Mesenchymal stem cell (in vitro differentiated cells and primary cell): ENCODE measurements around the gene C20orf204.

Experiments used
- DNase-seq: peaks from one replicate; pipeline ENCODE4 v3.0.0-alpha.2; 2013
- H2AFZ ChIP-seq: one replicate; pipeline ENCODE4 v1.6.1; 2013; ENCODE audit warnings: low read depth, mild to moderate bottlenecking, control low read depth, inconsistent platforms, low read length, moderate library complexity
- H2AK5ac ChIP-seq: 2 replicates; pipeline ENCODE4 v1.6.1; 2013; ENCODE audit warnings: low read length, moderate library complexity, mild to moderate bottlenecking, inconsistent platforms; ENCODE audit not compliant: severe bottlenecking
- H2BK120ac ChIP-seq: one replicate; pipeline ENCODE4 v1.6.1; 2013; ENCODE audit warnings: low read depth, mild to moderate bottlenecking, inconsistent platforms, low read length, moderate library complexity
- H2BK12ac ChIP-seq, 2 experiments: one replicate each; pipeline ENCODE4 v1.6.1; 2013; ENCODE audit warnings: inconsistent platforms in 2 of 2, low read length in 2 of 2, mild to moderate bottlenecking in 2 of 2, moderate library complexity in 2 of 2, control low read depth in 1 of 2
- H2BK15ac ChIP-seq: one replicate; pipeline ENCODE4 v1.6.1; 2013; ENCODE audit warnings: mild to moderate bottlenecking, low read depth, inconsistent platforms; ENCODE audit not compliant: poor library complexity, severe bottlenecking
- H2BK5ac ChIP-seq: 2 replicates; pipeline ENCODE4 v1.6.1; 2013; ENCODE audit warnings: low read depth, mild to moderate bottlenecking, low read length, control low read depth, inconsistent platforms; ENCODE audit not compliant: poor library complexity, severe bottlenecking
- H3K14ac ChIP-seq, 2 experiments: one replicate each; pipeline ENCODE4 v1.6.1; 2013; ENCODE audit warnings: inconsistent platforms in 2 of 2, low read length in 2 of 2, control low read depth in 1 of 2, mild to moderate bottlenecking in 1 of 2, moderate library complexity in 1 of 2
- H3K18ac ChIP-seq, 2 experiments: one replicate each; pipeline ENCODE4 v1.6.1; 2013; ENCODE audit warnings: inconsistent platforms in 2 of 2, low read length in 2 of 2, control low read depth in 1 of 2, low read depth in 1 of 2, mild to moderate bottlenecking in 1 of 2
- H3K23ac ChIP-seq, 2 experiments: one replicate each; pipeline ENCODE4 v1.6.1; 2013; ENCODE audit warnings: inconsistent platforms in 2 of 2, low read length in 2 of 2, mild to moderate bottlenecking in 2 of 2, moderate library complexity in 2 of 2, control low read depth in 1 of 2
- H3K27ac ChIP-seq: 2 replicates; pipeline ENCODE4 v1.5.1; 2013; ENCODE audit warnings: mild to moderate bottlenecking, moderate library complexity, low read length, control low read depth, inconsistent platforms; ENCODE audit not compliant: poor library complexity, severe bottlenecking
- H3K27me3 ChIP-seq, 2 experiments: 2 replicates each; pipeline versions ENCODE4 v1.6.1 to v1.7.0; 2013; ENCODE audit warnings: low read length in 2 of 2, mild to moderate bottlenecking in 2 of 2, moderate library complexity in 2 of 2, control low read depth in 1 of 2, inconsistent platforms in 1 of 2; ENCODE audit not compliant: control insufficient read depth in 1 of 2, insufficient read depth in 1 of 2
- H3K36me3 ChIP-seq, 2 experiments: 2 replicates each; pipeline versions ENCODE4 v1.6.1 to v1.7.0; 2013; ENCODE audit warnings: low read length in 2 of 2, control low read depth in 1 of 2, inconsistent platforms in 1 of 2, low read depth in 1 of 2, mild to moderate bottlenecking in 1 of 2; ENCODE audit not compliant: insufficient read depth in 2 of 2, control insufficient read depth in 1 of 2
- H3K4ac ChIP-seq, 2 experiments: one replicate each; pipeline ENCODE4 v1.6.1; 2013; ENCODE audit warnings: inconsistent platforms in 2 of 2, low read length in 2 of 2, mild to moderate bottlenecking in 2 of 2, moderate library complexity in 2 of 2, control low read depth in 1 of 2, low read depth in 1 of 2
- H3K4me1 ChIP-seq: 2 replicates; pipeline ENCODE4 v1.6.1; 2013; ENCODE audit warnings: low read depth, low read length, control low read depth; ENCODE audit not compliant: control insufficient read depth, insufficient read depth
- H3K4me2 ChIP-seq: 2 replicates; pipeline ENCODE4 v1.6.1; 2013; ENCODE audit warnings: low read length, mild to moderate bottlenecking, inconsistent platforms; ENCODE audit not compliant: poor library complexity, severe bottlenecking
- H3K4me3 ChIP-seq, 2 experiments: 2 replicates each; pipeline versions ENCODE4 v1.5.1 to v1.7.0; 2013; ENCODE audit warnings: low read length in 2 of 2, mild to moderate bottlenecking in 2 of 2, control low read depth in 1 of 2, low read depth in 1 of 2; ENCODE audit not compliant: insufficient read depth in 1 of 2
- H3K79me1 ChIP-seq: replicated peaks from 2 replicates; pipeline ENCODE4 v1.6.1; 2013; ENCODE audit warnings: mild to moderate bottlenecking, control low read depth, low read length, inconsistent platforms; ENCODE audit not compliant: poor library complexity, severe bottlenecking
- H3K9ac ChIP-seq: 2 replicates; pipeline ENCODE4 v1.7.0; 2013; ENCODE audit warnings: mild to moderate bottlenecking, low read length, moderate library complexity
- H3K9me3 ChIP-seq: 2 replicates; pipeline ENCODE4 v1.7.0; 2013; ENCODE audit warnings: mild to moderate bottlenecking, low read length; ENCODE audit not compliant: control insufficient read depth
- H4K8ac ChIP-seq: one replicate; pipeline ENCODE4 v1.6.1; 2013; ENCODE audit warnings: inconsistent platforms, mild to moderate bottlenecking, low read length, moderate library complexity
- H4K91ac ChIP-seq: one replicate; pipeline ENCODE4 v1.6.1; 2013; ENCODE audit warnings: mild to moderate bottlenecking, low read length, inconsistent platforms
- WGBS: methylation state at CpG from one replicate; pipeline ENCODE4 v1.1.7; 2013; ENCODE audit warnings: mixed read lengths; 5-methylcytosine and 5-hydroxymethylcytosine counted together

Gene C20orf204

DNA sequence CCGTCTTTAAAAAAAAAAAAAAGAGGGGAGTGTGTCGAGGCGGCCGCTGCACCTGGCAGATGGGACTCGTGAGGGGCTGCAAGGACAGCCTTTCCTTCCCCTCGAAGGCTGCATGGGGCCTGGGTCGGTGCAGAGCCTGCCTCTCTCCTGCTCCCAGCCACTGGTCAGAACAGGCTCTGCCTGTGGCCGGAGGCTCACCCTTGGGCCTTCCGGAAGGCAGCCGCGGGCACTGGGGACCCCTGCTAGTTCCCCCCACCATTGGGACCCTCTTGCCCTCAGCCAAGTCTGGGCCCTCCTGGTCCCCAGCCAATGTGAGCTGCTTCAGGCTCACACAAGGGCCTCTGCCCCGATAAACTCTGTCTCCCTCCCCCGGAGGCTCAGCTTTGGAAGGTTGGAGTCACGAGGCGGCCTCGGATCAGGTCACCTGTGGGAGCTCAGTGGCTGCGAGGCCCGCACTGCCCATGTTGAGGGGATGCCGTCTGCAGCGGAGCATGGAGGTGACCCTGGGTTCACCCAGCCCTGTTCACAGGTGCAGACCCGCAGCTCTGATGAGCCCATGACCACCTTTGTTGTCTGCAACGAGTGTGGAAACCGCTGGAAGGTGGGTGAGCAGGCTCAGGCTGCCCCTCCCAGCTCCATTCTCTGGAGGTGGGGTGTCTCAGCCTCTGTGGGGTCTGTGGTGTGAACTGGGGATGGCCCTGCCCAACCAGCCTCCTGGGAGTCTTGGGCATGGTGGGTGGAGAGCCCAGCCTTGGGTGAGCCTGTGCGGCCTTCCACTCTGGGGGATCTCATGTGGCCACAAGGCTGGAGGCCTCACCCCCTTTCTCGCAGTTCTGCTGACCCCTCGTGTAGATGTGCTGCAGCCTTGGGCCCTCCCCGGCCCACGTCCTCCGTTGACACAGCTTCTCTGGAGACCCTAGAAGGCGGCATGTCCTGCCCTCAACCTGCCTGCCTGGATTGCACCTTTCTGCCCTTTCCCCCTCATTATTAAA lies 35.7 kb downstream of the C20orf204 start:
- Histone ChIP-seq H3K14ac (no peak overlapping the region), H3K9ac (no peak overlapping the region), H3K9me3 (no peaks in the 10 kb centered on the region), H4K91ac (no peak overlapping the region), H3K36me3 (peaks cover 17 to 83% of the 10 kb centered on the region in 2 experiments), H3K4ac (no peak overlapping the region), H3K27ac (no peak overlapping the region), H3K79me1 (peaks cover under 1% of the 10 kb centered on the region), H2BK15ac (no peak overlapping the region), H3K4me1 (peaks cover 14% of the 10 kb centered on the region), H3K18ac (no peak overlapping the region), H2AK5ac (no peak overlapping the region), H2BK120ac (no peak overlapping the region), H2AFZ (no peak overlapping the region), H3K23ac (no peak overlapping the region), H3K4me3 (no peak overlapping the region), H2BK5ac (no peak overlapping the region), H4K8ac (no peak overlapping the region), H3K4me2 (no peak overlapping the region), H2BK12ac (no peak overlapping the region), H3K27me3 (no peaks in the 10 kb centered on the region)
- WGBS, result 95% methylated on average over 30 of the region's 30 CpGs
- DNase-seq, result no peak

GRCh38 chr20:64072498-64073063 lies 36.6 kb downstream of the C20orf204 start:
- WGBS, result 91% methylated on average over 14 of the region's 14 CpGs
- H3K4me1 ChIP-seq, result peaks cover 14% of the 10 kb centered on the region

GRCh38 chr20:64073476-64074183 lies 37.6 kb downstream of the C20orf204 start:
- Histone ChIP-seq H3K4me2 (no peak overlapping the region), H3K4me3 (no peak overlapping the region), H3K14ac (no peak overlapping the region), H3K9me3 (no peaks in the 10 kb centered on the region), H3K4me1 (peaks cover 21% of the 10 kb centered on the region), H3K4ac (no peak overlapping the region), H3K18ac (no peak overlapping the region), H4K8ac (no peak overlapping the region), H3K36me3 (peaks cover 17 to 75% of the 10 kb centered on the region in 2 experiments), H2AK5ac (no peak overlapping the region), H2BK15ac (no peak overlapping the region), H3K23ac (no peak overlapping the region), H2BK5ac (no peak overlapping the region), H3K79me1 (peaks cover 20% of the 10 kb centered on the region), H2BK12ac (no peak overlapping the region), H3K27me3 (no peaks in the 10 kb centered on the region), H4K91ac (peak overlapping the region; percentile 25), H2AFZ (no peak overlapping the region), H2BK120ac (no peak overlapping the region), H3K27ac (no peak overlapping the region), H3K9ac (no peak overlapping the region)
- no peak for DNase-seq
- WGBS, result 97% methylated on average over 37 of the region's 37 CpGs

More at GRCh38 chr20:64072498-64073063, 36.6 kb downstream of the C20orf204 start:
- no peak overlapping the region for H3K4ac ChIP-seq
- H2BK12ac ChIP-seq, result no peak overlapping the region
- H3K9ac ChIP-seq, result no peak overlapping the region
- no peak overlapping the region for H4K91ac ChIP-seq
- no peak overlapping the region for H3K4me3 ChIP-seq
- no peak for DNase-seq
- H4K8ac ChIP-seq, result no peak overlapping the region
- H3K4me2 ChIP-seq, result no peak overlapping the region
- no peak overlapping the region for H2AFZ ChIP-seq
- no peak overlapping the region for H2BK5ac ChIP-seq
- H2BK15ac ChIP-seq, result no peak overlapping the region
- H3K23ac ChIP-seq, result no peak overlapping the region
- peaks cover 9% of the 10 kb centered on the region for H3K79me1 ChIP-seq
- no peak overlapping the region for H3K18ac ChIP-seq
- peaks cover 17 to 83% of the 10 kb centered on the region in 2 experiments for H3K36me3 ChIP-seq
- H3K27ac ChIP-seq, result no peak overlapping the region
- no peak overlapping the region for H3K14ac ChIP-seq
- no peaks in the 10 kb centered on the region for H3K9me3 ChIP-seq
- no peak overlapping the region for H2BK120ac ChIP-seq
- H2AK5ac ChIP-seq, result no peak overlapping the region
- H3K27me3 ChIP-seq, result no peaks in the 10 kb centered on the region
